ENCODE data around the gene ACADS.
A peak's percentile ranks its signal among the peaks of the same experiment; 100 is the strongest.

ACADS gene

DNA sequence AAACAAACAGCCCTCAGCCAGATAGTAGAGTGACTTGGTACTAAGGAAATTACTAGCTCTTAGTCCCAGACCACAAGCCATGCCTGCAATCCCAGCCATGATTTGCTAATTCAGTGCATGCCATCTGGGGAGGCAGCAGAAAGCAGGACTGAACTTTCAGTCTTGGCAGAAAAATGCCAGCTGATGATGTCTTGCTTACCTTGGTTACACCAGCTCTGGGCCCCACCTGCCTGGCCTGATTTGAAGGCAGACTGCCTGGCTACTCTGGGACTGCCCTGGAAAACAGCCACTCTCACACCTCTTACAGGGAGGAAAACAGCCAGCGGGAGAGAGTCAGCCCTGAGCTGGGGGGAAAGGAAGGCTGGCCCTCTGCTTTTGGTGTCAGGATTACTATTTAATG lies 20.0 kb upstream of the ACADS start:
- Histone ChIP-seq H3K4me1 (ENCODE audit: insufficient read depth, poor library complexity, severe bottlenecking) (no peaks in the 10 kb centered on the region), H3K9me3 (ENCODE audit: severe bottlenecking) (no peaks in the 10 kb centered on the region), H3K27me3 (ENCODE audit: insufficient read depth, poor library complexity, severe bottlenecking) (no peaks in the 10 kb centered on the region), H3K27ac (ENCODE audit: poor library complexity, severe bottlenecking) (no peak overlapping the region), H3K4me3 (ENCODE audit: severe bottlenecking) (no peak overlapping the region), H3K36me3 (ENCODE audit: low read depth) (peaks cover 21% of the 10 kb centered on the region)
- TF ChIP-seq, protein P1, sequence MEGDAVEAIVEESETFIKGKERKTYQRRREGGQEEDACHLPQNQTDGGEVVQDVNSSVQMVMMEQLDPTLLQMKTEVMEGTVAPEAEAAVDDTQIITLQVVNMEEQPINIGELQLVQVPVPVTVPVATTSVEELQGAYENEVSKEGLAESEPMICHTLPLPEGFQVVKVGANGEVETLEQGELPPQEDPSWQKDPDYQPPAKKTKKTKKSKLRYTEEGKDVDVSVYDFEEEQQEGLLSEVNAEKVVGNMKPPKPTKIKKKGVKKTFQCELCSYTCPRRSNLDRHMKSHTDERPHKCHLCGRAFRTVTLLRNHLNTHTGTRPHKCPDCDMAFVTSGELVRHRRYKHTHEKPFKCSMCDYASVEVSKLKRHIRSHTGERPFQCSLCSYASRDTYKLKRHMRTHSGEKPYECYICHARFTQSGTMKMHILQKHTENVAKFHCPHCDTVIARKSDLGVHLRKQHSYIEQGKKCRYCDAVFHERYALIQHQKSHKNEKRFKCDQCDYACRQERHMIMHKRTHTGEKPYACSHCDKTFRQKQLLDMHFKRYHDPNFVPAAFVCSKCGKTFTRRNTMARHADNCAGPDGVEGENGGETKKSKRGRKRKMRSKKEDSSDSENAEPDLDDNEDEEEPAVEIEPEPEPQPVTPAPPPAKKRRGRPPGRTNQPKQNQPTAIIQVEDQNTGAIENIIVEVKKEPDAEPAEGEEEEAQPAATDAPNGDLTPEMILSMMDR (IDR thresholded peaks at IDR 0.05; ENCODE audit: poor library complexity, severe bottlenecking): no peak
- ATAC-seq (ENCODE audit: low read depth) (no peak), DNase-seq (ENCODE audit: low spot score) (no peak)

DNA sequence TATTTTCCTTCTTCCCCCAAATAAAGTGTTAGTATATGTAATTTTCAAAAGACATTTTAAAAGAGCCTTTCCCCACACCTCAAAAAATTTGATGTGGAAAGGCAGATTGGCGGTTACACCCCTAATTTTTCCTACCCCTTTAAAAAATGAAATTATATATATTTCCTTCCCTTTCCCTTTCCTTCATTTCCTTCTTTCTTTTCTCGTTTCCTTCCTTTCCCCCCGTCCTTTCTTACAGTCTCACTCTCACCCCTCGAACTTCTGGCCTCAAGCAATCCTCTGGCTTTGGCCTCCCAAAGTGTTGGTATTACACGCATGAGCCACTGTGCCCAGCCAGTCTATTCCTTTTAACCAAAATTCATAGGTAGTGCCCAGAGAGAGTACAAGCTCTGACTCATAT lies 19.6 kb upstream of the ACADS start:
- Histone ChIP-seq H3K9me3 (ENCODE audit: severe bottlenecking) (no peaks in the 10 kb centered on the region), H3K4me1 (ENCODE audit: insufficient read depth, poor library complexity, severe bottlenecking) (no peaks in the 10 kb centered on the region), H3K4me3 (ENCODE audit: severe bottlenecking) (no peak overlapping the region), H3K36me3 (ENCODE audit: low read depth) (peaks cover 17% of the 10 kb centered on the region), H3K27me3 (ENCODE audit: insufficient read depth, poor library complexity, severe bottlenecking) (no peaks in the 10 kb centered on the region), H3K27ac (ENCODE audit: poor library complexity, severe bottlenecking) (no peak overlapping the region)
- TF ChIP-seq, protein P1 (IDR thresholded peaks at IDR 0.05; ENCODE audit: poor library complexity, severe bottlenecking): no peak
- ATAC-seq (ENCODE audit: low read depth) (no peak), DNase-seq (ENCODE audit: low spot score) (no peak)

DNA sequence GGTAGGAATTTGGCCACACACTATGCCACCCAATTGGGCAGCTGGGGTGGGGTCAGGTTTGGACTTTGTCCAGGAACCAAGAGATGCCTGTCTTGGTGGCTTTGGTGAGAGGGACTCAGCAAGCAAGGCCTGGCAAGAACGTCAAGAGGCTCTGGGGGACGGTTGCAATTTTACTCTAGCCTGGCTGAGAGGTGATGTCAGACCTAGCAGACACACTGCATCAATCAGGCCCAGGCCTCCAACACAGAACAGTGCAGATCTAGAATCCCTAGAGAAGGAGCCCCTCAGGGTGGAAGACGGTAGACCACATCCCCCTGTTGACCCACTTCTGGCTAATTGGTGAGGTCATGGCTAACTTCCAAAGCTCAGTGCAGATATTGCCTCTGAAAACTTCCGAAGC lies 17.0 kb upstream of the ACADS start:
- TF ChIP-seq, protein P1 (IDR thresholded peaks at IDR 0.05; ENCODE audit: poor library complexity, severe bottlenecking): no peak
- no peaks in the 10 kb centered on the region for H3K27me3 ChIP-seq (ENCODE audit: insufficient read depth, poor library complexity, severe bottlenecking)
- H3K9me3 ChIP-seq (ENCODE audit: severe bottlenecking): no peaks in the 10 kb centered on the region
- no peak overlapping the region for H3K27ac ChIP-seq (ENCODE audit: poor library complexity, severe bottlenecking)
- ATAC-seq (ENCODE audit: low read depth) (no peak), DNase-seq (ENCODE audit: low spot score) (no peak)
- H3K36me3 ChIP-seq (ENCODE audit: low read depth): peaks cover 21% of the 10 kb centered on the region
- H3K4me1 ChIP-seq (ENCODE audit: insufficient read depth, poor library complexity, severe bottlenecking): no peaks in the 10 kb centered on the region
- H3K4me3 ChIP-seq (ENCODE audit: severe bottlenecking): no peak overlapping the region

DNA sequence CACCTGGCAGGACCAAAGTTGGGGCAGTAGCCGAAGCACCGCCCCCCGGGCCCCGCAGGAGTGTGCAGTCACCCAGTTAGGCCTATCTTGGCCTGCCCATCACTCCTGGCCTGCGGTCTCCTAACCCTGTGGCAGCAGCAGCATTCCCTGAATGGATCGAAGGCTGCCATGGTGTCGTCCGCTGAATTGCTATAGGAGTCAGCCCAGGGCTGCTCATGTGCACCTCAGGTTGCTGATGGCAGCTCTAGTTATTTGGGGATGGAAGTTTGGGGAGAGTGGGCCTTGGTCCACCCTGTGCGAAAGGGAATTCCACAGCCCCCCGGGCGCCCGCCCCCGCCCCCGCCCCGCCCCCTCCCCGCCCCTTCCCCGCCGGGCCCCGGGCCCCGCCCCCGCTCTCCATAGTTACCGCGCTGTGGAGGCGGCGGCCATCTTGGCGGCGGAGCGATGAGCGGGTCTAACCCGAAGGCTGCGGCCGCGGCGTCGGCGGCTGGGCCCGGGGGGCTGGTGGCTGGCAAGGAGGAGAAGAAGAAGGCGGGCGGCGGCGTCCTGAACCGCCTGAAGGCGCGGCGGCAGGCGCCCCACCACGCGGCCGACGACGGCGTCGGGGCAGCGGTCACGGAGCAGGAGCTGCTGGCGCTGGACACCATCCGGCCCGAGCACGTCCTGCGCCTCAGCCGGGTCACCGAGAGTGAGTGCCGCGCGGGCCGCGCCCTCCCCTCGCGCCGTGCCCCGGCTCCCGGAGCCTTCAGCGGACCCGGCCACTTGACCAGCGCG lies 15.4 kb upstream of the ACADS start, which contains the start of gene UNC119B:
UNC119B (plus strand) TSS at position 428 of the 774 bp plus-strand sequence; CDS start at position 445, 17 bp downstream.
- Histone ChIP-seq H3K27me3 (ENCODE audit: insufficient read depth, poor library complexity, severe bottlenecking) (no peaks in the 10 kb centered on the region), H3K27ac (ENCODE audit: poor library complexity, severe bottlenecking) (peak within 1 kb of the TSS; percentile 61), H3K9me3 (ENCODE audit: severe bottlenecking) (no peaks in the 10 kb centered on the region), H3K4me1 (ENCODE audit: insufficient read depth, poor library complexity, severe bottlenecking) (no peaks in the 10 kb centered on the region), H3K36me3 (ENCODE audit: low read depth) (peaks cover 33% of the 10 kb centered on the region), H3K4me3 (ENCODE audit: severe bottlenecking) (peak within 1 kb of the TSS; percentile 94)
- ATAC-seq (ENCODE audit: low read depth) (peak; percentile 79), DNase-seq (ENCODE audit: low spot score) (no peak)
- TF ChIP-seq, protein P1 (IDR thresholded peaks at IDR 0.05; ENCODE audit: poor library complexity, severe bottlenecking): no peak

DNA sequence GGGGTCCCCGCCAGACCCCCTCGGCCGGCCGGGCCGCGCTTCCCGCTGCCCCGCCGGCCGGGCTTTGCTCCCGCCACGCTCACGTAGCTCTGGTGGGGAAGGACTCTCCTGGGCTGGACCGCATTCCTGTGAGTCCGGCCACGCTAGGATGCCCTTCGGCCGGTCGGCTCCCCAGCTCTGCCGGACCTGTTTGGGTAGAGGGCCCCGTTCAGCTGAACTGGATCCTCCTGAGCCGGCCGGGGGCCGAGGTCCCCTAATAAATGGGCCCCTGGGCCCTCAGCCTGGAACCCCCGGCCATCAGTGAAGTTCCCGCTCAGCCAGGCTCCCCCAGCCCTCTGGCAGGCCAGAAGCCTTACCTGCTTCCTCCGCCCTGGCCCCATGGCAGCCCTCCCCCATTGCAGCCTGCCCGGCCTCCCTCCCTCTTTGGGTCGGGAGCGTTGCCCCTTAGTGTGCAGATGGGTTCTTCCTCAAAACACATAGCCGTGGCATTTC lies 14.8 kb upstream of the ACADS start:
- no peaks in the 10 kb centered on the region for H3K4me1 ChIP-seq (ENCODE audit: insufficient read depth, poor library complexity, severe bottlenecking)
- H3K27ac ChIP-seq (ENCODE audit: poor library complexity, severe bottlenecking): peak overlapping the region; percentile 61
- H3K4me3 ChIP-seq (ENCODE audit: severe bottlenecking): peak overlapping the region; percentile 94
- DNase-seq (ENCODE audit: low spot score) (no peak), ATAC-seq (ENCODE audit: low read depth) (peak; percentile 39)
- peaks cover 38% of the 10 kb centered on the region for H3K36me3 ChIP-seq (ENCODE audit: low read depth)
- H3K27me3 ChIP-seq (ENCODE audit: insufficient read depth, poor library complexity, severe bottlenecking): no peaks in the 10 kb centered on the region
- TF ChIP-seq, protein P1 (IDR thresholded peaks at IDR 0.05; ENCODE audit: poor library complexity, severe bottlenecking): no peak
- H3K9me3 ChIP-seq (ENCODE audit: severe bottlenecking): no peaks in the 10 kb centered on the region

Measured in RWPE2 (cell line).